GM19035 (cell line): ENCODE data around the gene SYP.
A peak's percentile ranks its signal among the peaks of the same experiment; 100 is the strongest.
"Not testable (repeated sequence)": the region's sequence is repeated elsewhere in the genome, so short reads cannot be mapped to it uniquely, and the experiment has no call there.

Experiments used
- ATAC-seq: cut with Tn5 transposase; IDR thresholded peaks from one replicate; pipeline ENCODE4 v1.9.1; 2021; ENCODE audit not compliant: unreplicated experiment

SYP gene

GRCh38 chrX:49171752-49172279 lies 28.2 kb downstream of the SYP start, which contains the start of gene PLP2:
TSS of gene PLP2 (plus strand) at chrX:49171898. CDS start at chrX:49172001, 103 bp downstream.
- peak; percentile 40 for ATAC-seq

GRCh38 chrX:49167740-49168108 lies 32.3 kb downstream of the SYP start:
- no peak for ATAC-seq

GRCh38 chrX:49166914-49167739 lies 32.9 kb downstream of the SYP start:
- no peak for ATAC-seq

- no peak for ATAC-seq
These were observed 33.8 kb downstream of the SYP start for GRCh38 chrX:49165901-49166881.

- ATAC-seq = no peak
These were observed 35.2 kb downstream of the SYP start for GRCh38 chrX:49164589-49165360.

GRCh38 chrX:49163555-49164419 lies 36.2 kb downstream of the SYP start:
- ATAC-seq = peak; percentile 68

- ATAC-seq = no peak
These were observed 37.4 kb downstream of the SYP start, which contains the start of gene MAGIX for GRCh38 chrX:49162620-49163019. TSS of gene MAGIX (plus strand) at chrX:49162758. CDS start at chrX:49162890, 132 bp downstream.

- ATAC-seq = no peak
These were observed 38.4 kb downstream of the SYP start for GRCh38 chrX:49161632-49162031.

- ATAC-seq = no peak
These were observed 39.1 kb downstream of the SYP start for GRCh38 chrX:49160908-49161307.

GRCh38 chrX:49157194-49157593 lies 42.8 kb downstream of the SYP start:
- no peak for ATAC-seq

GRCh38 chrX:49155900-49156837 lies 43.8 kb downstream of the SYP start:
- ATAC-seq = peak; percentile 91

- ATAC-seq = no peak
These were observed 44.6 kb downstream of the SYP start for GRCh38 chrX:49155243-49155899.

- ATAC-seq = no peak
These were observed 46.5 kb downstream of the SYP start for GRCh38 chrX:49153467-49153866.

- ATAC-seq = not testable (repeated sequence)
These were observed 50.7 kb downstream of the SYP start for GRCh38 chrX:49149291-49149690.

- ATAC-seq = not testable (repeated sequence)
These were observed 51.4 kb downstream of the SYP start for GRCh38 chrX:49148390-49149100.

GRCh38 chrX:49147936-49148335 lies 52.1 kb downstream of the SYP start:
- ATAC-seq = no peak

- no peak for ATAC-seq
These were observed 52.7 kb downstream of the SYP start for GRCh38 chrX:49147282-49147681.
